GM21825 (cell line): Measurements from ENCODE around the gene TRIM46.
A peak's percentile ranks its signal among the peaks of the same experiment; 100 is the strongest.
"Not testable (repeated sequence)": the region's sequence is repeated elsewhere in the genome, so short reads cannot be mapped to it uniquely, and the experiment has no call there.

Experiments
- ATAC-seq: cut with Tn5 transposase; IDR thresholded peaks from one replicate; pipeline ENCODE4 v1.9.1; 2021; ENCODE audit warnings: mild to moderate bottlenecking, moderate library complexity; ENCODE audit not compliant: unreplicated experiment

Gene TRIM46

GRCh38 chr1:155136748-155137147 is 36.9 kb upstream of the TRIM46 start:
- ATAC-seq: no peak

- no peak for ATAC-seq
Measured at GRCh38 chr1:155137154-155137949, 36.3 kb upstream of the TRIM46 start.

- ATAC-seq: peak; percentile 57
Measured at GRCh38 chr1:155139895-155140629, 33.6 kb upstream of the TRIM46 start, which contains the start of gene DPM3. DPM3 (minus strand) TSS chr1:155140531; CDS start chr1:155140240, 291 bp downstream.

GRCh38 chr1:155140630-155140953 is 33.1 kb upstream of the TRIM46 start:
- ATAC-seq: no peak

GRCh38 chr1:155141749-155142148 is 31.9 kb upstream of the TRIM46 start:
- no peak for ATAC-seq

GRCh38 chr1:155145491-155145890 is 28.2 kb upstream of the TRIM46 start:
- no peak for ATAC-seq

GRCh38 chr1:155155996-155156643 is 17.5 kb upstream of the TRIM46 start:
- ATAC-seq: not testable (repeated sequence)

- no peak for ATAC-seq
Measured at GRCh38 chr1:155158991-155159390, 14.7 kb upstream of the TRIM46 start.

- no peak for ATAC-seq
Measured at GRCh38 chr1:155160128-155160527, 13.5 kb upstream of the TRIM46 start.

GRCh38 chr1:155162631-155163030 is 11.0 kb upstream of the TRIM46 start:
- not testable (repeated sequence) for ATAC-seq

- not testable (repeated sequence) for ATAC-seq
Measured at GRCh38 chr1:155163785-155164184, 9.9 kb upstream of the TRIM46 start.

GRCh38 chr1:155164625-155165024 is 9.0 kb upstream of the TRIM46 start:
- not testable (repeated sequence) for ATAC-seq

GRCh38 chr1:155166051-155166470 is 7.6 kb upstream of the TRIM46 start:
- ATAC-seq: no peak

GRCh38 chr1:155166471-155167165 is 7.0 kb upstream of the TRIM46 start:
- ATAC-seq: no peak

- ATAC-seq: no peak
Measured at GRCh38 chr1:155167166-155168104, 6.2 kb upstream of the TRIM46 start.

- not testable (repeated sequence) for ATAC-seq
Measured at GRCh38 chr1:155168105-155168445, 5.6 kb upstream of the TRIM46 start.

GRCh38 chr1:155168456-155169210 is 5.0 kb upstream of the TRIM46 start:
- ATAC-seq: no peak

- no peak for ATAC-seq
Measured at GRCh38 chr1:155169541-155169940, 4.1 kb upstream of the TRIM46 start.

GRCh38 chr1:155170101-155170785 is 3.4 kb upstream of the TRIM46 start:
- no peak for ATAC-seq
